Endothelial cell (in vitro differentiated cells): ENCODE data around the gene FHDC1. TPM values are rescaled to one million over a fixed set of nuclear protein-coding genes. Genes with fewer than 3 reads are reported as not detected.

Experiments
- DNase-seq: peaks from one replicate; pipeline ENCODE4 v3.0.0; 2021; ENCODE audit warnings: low spot score
- H3K27ac Mint-ChIP-seq: one replicate; pipeline ENCODE4 v1.8.0; 2021; ENCODE audit warnings: mixed read lengths, inconsistent platforms; ENCODE audit not compliant: unreplicated experiment
- H3K27me3 Mint-ChIP-seq: one replicate; pipeline ENCODE4 v1.8.0; 2021; ENCODE audit warnings: mild to moderate bottlenecking, moderate library complexity, mixed read lengths, inconsistent platforms; ENCODE audit not compliant: unreplicated experiment
- H3K36me3 Mint-ChIP-seq: one replicate; pipeline ENCODE4 v1.8.0; 2021; ENCODE audit warnings: mild to moderate bottlenecking, low read depth, mixed read lengths, inconsistent platforms; ENCODE audit not compliant: unreplicated experiment
- H3K4me1 Mint-ChIP-seq: one replicate; pipeline ENCODE4 v1.8.0; 2021; ENCODE audit warnings: mild to moderate bottlenecking, mixed read lengths, inconsistent platforms; ENCODE audit not compliant: unreplicated experiment
- H3K4me3 Mint-ChIP-seq: one replicate; pipeline ENCODE4 v1.8.0; 2021; ENCODE audit warnings: mild to moderate bottlenecking, mixed read lengths, inconsistent platforms; ENCODE audit not compliant: unreplicated experiment
- H3K9me3 Mint-ChIP-seq: one replicate; pipeline ENCODE4 v1.8.0; 2021; ENCODE audit warnings: mixed read lengths, inconsistent platforms; ENCODE audit not compliant: unreplicated experiment
- total RNA-seq: library from RNA; stranded (reverse); fragmentation: NEBNext Ultra II Directional; extraction: Animal tissue kit (Norgen Biotek cat#: 25700); gene quantifications from one replicate; pipeline ENCODE4 v1.2.1, GENCODE V29; 2021; ENCODE audit not compliant: unreplicated experiment
- TF ChIP-seq, protein P1 (sequence below): fragments of 200-600 bp; sonication (generic); IDR thresholded peaks from one replicate; pipeline ENCODE4 v1.5.0; 2021; ENCODE audit warnings: antibody characterized with exemption; ENCODE audit not compliant: unreplicated experiment

The FHDC1 gene
- total RNA-seq, 1 donor from 2014 or later: 0.90 TPM

DNA sequence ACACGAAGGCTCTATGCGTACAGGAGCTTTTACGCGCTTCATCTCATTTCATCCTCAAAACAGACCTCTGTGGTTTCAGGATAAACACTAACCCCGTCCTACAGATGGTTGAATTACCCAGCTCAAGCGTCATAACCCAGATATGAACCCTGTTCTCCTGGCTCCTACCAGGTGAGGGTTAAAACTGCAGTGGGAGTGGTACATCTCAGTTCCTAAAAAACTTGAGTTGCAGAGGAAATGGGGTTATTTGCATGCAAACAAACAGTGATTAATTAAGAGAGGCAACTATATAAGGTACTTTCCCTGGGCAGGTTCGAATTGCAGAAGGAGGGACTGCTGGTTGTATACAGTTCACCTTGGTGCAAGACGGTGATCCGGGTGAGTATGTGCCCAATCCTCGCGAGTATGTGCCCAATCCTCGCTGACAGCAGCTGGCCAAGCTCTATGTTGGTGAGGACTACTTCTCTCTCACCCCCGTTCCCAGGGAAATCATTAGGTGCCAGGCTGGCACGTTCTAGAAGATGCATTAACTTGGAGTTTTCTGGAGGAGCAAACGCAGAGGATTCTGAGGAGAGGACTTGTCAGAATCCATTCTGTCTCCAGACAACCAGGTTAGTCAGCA lies 72.6 kb downstream of the FHDC1 start:
- Mint-ChIP-seq H3K4me3 (no peak overlapping the region), H3K4me1 (peaks cover 17% of the 10 kb centered on the region), H3K27ac (no peak overlapping the region), H3K36me3 (no peaks in the 10 kb centered on the region), H3K9me3 (no peaks in the 10 kb centered on the region), H3K27me3 (peaks cover 6% of the 10 kb centered on the region)
- no peak for DNase-seq
- TF ChIP-seq, protein P1, sequence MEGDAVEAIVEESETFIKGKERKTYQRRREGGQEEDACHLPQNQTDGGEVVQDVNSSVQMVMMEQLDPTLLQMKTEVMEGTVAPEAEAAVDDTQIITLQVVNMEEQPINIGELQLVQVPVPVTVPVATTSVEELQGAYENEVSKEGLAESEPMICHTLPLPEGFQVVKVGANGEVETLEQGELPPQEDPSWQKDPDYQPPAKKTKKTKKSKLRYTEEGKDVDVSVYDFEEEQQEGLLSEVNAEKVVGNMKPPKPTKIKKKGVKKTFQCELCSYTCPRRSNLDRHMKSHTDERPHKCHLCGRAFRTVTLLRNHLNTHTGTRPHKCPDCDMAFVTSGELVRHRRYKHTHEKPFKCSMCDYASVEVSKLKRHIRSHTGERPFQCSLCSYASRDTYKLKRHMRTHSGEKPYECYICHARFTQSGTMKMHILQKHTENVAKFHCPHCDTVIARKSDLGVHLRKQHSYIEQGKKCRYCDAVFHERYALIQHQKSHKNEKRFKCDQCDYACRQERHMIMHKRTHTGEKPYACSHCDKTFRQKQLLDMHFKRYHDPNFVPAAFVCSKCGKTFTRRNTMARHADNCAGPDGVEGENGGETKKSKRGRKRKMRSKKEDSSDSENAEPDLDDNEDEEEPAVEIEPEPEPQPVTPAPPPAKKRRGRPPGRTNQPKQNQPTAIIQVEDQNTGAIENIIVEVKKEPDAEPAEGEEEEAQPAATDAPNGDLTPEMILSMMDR: no peak

DNA sequence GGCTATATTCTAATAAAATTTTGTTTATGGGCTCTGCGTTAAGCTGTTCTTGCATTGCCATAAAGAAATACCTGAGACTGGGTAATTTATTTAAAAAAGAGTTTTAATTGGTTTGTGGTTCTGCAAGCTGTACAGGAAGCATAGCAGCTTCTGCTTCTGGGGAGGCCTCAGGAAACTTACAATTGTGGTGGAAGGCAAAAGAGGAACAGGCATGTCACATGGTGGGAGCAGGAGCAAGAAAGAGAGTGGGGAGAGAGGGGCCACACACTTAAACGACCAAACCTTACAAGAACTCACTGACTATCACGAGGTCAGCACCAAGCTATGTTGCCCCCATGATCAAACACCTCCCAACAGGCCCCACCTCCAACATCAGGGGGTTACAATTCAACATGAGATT lies 74.0 kb downstream of the FHDC1 start:
- Mint-ChIP-seq H3K4me1 (peaks cover 12% of the 10 kb centered on the region), H3K36me3 (no peaks in the 10 kb centered on the region), H3K27me3 (peaks cover 6% of the 10 kb centered on the region), H3K4me3 (no peak overlapping the region), H3K27ac (no peak overlapping the region), H3K9me3 (no peaks in the 10 kb centered on the region)
- no peak for DNase-seq
- TF ChIP-seq, protein P1: no peak

DNA sequence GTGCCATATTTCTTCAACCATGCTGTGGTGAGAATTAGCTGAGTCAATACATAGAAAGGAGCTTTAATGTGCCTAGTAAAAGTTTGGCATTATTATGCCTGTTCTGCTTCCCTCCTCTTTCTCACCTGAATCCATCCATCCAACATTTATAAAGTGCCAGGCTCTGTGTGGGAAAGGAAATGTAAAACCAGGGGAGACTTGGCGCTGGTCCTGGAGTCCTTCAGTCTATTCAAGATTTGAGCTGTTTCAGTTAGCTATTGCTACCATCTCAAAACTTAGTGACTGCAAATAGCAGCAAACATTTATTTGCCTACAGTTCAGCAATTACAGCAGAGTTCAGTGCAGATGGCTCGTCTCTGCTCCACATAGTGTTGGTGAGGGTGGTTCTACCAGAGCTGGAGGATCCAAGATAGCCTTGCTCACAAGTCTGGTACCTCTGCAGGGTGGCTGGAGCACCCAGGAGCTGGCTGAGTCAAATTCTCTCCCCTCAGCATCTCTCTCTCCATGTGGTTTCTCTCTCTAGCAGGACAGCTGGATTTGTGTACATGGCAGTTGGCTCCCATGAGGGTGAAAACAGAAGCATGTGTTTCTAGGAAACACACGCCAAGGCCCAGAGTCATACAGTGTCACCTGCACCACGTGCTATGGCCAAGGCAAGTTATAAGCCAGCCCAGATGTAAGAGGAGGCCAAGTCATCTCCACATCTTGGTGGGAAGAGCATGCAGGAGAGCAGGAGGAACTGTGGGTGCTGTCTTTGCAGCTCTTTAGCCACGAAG lies 77.3 kb downstream of the FHDC1 start:
- H3K4me3 Mint-ChIP-seq: no peak overlapping the region
- H3K27me3 Mint-ChIP-seq: peaks cover 6% of the 10 kb centered on the region
- H3K4me1 Mint-ChIP-seq: peaks cover 3% of the 10 kb centered on the region
- H3K9me3 Mint-ChIP-seq: no peaks in the 10 kb centered on the region
- no peaks in the 10 kb centered on the region for H3K36me3 Mint-ChIP-seq
- DNase-seq: no peak
- H3K27ac Mint-ChIP-seq: no peak overlapping the region
- TF ChIP-seq, protein P1: no peak

DNA sequence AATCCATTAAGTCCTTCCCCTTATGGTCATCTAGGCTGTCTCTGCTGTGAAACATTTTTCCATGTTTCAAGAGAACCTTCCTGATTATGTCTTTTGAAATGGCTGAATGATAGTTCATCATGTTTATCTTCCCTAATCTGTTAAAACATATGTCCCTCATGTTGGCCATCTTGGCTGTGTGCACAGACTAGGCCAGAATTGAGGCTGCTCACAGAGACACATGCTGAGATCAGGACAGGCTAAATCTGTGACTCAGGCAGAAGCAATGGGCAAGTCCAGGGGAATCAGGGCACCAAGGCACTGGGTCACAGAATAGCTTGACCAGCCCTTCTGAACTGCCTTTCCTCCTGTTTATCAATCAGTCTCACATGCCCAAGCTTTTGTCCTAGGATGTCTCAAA lies 78.3 kb downstream of the FHDC1 start:
- no peak for DNase-seq
- H3K27ac Mint-ChIP-seq: no peak overlapping the region
- H3K4me3 Mint-ChIP-seq: no peak overlapping the region
- H3K4me1 Mint-ChIP-seq: peaks cover 3% of the 10 kb centered on the region
- H3K27me3 Mint-ChIP-seq: peaks cover 4% of the 10 kb centered on the region
- no peaks in the 10 kb centered on the region for H3K9me3 Mint-ChIP-seq
- no peaks in the 10 kb centered on the region for H3K36me3 Mint-ChIP-seq
- TF ChIP-seq, protein P1: no peak

DNA sequence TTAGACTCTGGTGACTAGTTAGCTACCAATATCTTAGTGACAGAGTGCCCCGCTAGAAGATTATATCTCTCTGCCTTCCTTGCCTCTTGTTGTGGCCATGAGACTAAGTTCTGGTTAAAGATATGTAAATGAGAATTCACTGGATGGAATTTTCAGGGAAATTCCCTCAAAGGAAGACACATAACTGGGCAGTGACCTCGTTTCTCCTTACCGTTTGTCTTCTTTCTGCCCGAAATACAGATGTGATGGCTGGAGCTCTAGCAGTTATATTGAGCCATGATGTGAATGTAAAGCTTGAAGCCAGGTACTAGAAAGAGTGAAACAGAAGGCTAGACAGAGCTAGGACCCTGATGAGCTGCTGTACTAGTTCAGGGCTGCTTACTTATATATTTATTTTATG lies 80.5 kb downstream of the FHDC1 start:
- TF ChIP-seq, protein P1: no peak
- no peak for DNase-seq
- Mint-ChIP-seq H3K27me3 (peaks cover 3% of the 10 kb centered on the region), H3K36me3 (no peaks in the 10 kb centered on the region), H3K27ac (no peak overlapping the region), H3K4me1 (no peaks in the 10 kb centered on the region), H3K9me3 (no peaks in the 10 kb centered on the region), H3K4me3 (no peak overlapping the region)
